ENCODE data around the gene TTC8.

Gene TTC8

DNA sequence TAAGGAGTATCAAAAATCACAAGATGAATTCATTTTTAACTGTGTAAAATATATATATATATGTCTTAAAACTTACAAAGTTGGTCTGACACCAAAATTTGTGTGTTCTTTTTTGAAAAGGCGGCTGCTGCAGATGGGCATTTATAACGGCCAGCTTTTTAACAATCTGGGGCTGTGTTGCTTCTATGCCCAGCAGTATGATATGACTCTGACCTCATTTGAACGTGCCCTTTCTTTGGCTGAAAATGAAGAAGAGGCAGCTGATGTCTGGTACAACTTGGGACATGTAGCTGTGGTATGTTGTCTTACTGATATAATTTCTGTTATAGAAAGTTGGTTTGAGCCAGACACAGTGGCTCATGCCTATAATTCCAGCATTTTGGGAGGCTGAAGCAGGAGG is 47.0 kb downstream of the TTC8 start:
- no peak for DNase-seq

DNA sequence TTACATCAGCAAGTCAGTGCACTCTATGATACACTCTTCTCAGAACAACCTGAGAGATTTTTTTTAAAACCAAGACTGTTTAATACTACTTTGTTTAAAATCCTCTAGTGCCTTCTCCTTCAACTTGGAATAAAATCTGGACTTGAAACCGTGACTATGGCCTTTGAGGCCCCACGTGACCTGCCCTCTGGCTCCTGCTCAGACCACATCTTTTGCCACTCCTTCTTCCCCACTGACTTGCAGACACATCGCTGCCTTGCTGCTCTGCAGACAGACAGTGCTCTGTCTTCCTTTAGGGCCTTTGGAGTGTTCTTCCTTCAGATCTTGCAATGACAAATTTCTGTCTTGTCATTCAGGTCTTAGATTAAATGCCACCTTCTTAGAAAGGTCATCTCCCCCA is 48.5 kb downstream of the TTC8 start:
- DNase-seq: no peak

DNA sequence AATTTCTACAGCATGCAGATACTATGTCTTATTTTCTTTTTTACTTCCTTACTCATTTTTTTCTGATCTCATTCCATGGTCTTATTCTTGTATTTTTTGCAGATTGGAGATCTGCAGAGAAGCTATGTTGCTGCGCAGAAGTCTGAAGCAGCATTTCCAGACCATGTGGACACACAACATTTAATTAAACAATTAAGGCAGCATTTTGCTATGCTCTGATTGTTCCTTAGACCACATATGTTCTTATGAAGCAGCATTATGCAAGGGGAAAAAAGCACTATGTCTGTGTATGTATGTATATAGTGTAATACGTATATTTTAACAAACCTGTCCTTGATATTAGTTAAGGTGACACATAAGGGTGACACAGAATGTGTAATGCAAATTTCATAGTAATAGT is 52.7 kb downstream of the TTC8 start:
- no peak for DNase-seq

DNA sequence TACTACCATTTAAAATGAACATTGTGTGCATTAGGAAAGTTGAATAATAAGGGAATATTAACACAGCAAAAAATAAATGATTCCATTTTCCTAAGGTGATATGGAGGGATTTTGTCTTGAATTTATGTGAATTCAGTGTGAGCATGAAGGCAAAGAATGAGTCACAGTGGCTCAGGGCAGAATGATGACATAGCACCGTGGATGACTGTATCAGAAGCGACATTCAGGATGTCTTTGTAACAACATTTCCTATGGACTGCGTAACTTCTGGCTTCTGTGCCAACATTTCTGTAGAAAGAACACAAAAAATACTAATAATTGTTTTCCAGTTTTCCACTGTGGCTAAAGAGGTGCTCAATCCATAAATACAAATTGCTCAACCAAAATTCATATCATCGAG is 54.6 kb downstream of the TTC8 start:
- no peak for DNase-seq

DNA sequence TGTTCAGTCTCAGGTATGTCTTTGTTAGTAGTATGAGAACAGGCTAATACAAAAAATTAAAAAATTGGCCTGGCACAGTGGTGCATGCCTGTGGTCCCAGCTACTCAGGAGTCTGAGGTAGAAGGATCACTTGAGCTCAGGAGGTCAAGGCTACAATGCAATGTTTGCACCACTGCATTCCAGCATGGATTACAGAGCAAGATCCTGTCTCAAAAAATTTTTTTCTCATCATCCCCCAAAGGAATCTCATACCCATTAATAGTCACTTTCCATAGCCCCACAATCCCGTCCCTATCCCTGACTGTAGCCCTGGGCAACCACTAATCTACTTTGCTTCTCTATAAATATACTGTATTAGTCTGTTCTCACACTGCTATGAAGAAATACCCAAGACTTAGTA is 57.8 kb downstream of the TTC8 start:
- DNase-seq: no peak

DNA sequence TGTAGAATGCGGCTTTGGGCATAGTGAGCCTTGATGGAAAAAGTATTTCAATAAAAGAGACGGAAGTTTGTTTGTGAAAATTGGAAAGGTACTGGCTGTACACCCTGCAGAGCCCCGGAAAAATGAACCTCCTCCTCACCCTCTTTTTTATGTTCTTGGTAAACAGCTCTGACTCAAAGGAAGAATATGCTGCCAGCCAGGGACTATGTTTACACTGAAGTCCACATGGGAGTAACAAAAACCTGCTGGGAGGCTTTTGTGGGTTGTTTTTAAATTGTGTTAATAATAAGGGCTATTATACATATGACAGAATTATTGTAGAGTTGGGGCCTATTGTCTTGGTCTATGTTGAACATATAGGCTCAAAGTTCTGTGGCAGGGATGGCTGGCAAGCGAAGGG is 70.7 kb downstream of the TTC8 start:
- DNase-seq: no peak

DNA sequence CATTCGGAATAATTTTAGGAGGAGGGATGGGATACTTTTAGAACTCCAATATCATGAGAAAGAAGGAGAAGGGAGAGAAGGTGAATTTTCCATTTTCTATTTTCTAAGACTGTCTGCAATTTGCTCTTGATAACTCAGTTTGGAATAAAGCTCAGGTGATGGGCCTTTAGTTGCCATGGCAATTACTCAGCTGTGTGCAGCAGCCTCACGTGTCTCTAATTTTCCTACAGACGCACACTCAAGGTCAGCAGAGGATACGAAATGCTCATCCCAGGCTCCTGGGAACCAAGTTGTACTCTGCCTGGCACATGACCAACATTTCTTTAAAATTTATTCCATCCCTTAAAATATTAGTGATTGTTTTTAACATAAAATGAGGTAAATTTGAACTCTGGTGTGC is 76.7 kb downstream of the TTC8 start:
- DNase-seq: no peak

DNA sequence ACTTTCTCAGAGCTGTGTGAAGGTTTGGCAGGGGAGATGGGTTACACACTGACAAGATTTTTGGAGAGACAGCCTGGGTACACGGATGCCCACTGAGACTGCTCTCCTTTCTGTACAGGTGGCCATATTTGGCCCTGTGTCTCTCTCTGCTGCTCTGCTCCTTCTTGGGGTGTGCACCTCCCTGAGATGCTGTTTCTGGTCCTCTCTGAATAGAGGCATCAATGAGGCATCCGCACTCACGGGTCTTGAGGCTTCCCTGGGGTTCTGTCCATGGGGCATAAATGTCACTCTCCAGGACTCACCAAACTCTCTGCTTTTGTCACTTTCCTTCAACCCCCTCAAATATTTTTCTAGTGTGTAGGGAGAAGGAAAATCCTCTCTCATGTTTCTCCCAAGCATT is 77.5 kb downstream of the TTC8 start:
- no peak for DNase-seq

DNA sequence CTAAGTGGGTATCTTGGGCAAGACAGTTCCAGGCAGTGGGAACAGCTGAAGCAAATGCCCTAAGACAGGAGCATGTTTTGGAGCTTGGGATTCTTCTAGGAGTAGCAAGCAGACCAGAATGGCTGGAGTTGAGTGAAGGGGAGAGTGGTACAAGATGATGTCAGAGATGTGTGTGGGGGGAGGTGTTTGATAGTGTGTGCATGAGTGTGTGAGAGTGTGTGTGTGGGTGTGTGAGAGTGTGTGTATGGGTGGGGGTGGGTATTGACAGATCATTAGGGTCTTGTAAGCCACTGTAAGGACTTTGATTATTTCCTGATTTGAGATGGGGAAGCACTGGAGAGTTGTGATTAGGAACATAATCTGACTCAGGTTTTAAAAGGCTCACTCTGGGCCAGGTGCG is 78.4 kb downstream of the TTC8 start:
- no peak for DNase-seq

DNA sequence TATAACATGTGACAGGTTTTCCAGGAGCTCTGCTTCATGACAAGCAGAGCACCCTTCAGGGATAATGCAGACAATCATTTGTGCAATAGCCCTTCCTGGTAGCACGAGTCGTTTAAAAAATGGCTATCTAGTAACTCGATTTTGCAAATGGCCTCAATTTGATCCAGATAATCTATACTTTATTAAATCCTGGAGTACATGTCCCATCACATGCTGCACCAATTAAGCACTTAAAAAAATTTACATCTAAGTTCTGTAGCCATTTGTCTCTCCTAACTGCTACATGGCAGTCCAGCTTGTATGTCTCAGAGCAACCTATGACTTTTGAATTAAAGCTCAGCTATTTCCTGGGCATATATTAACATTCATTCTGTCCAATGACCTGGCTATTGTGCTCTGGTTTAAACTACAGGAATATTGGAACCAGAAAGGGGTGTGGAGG is 79.8 kb downstream of the TTC8 start:
- no peak for DNase-seq

DNA sequence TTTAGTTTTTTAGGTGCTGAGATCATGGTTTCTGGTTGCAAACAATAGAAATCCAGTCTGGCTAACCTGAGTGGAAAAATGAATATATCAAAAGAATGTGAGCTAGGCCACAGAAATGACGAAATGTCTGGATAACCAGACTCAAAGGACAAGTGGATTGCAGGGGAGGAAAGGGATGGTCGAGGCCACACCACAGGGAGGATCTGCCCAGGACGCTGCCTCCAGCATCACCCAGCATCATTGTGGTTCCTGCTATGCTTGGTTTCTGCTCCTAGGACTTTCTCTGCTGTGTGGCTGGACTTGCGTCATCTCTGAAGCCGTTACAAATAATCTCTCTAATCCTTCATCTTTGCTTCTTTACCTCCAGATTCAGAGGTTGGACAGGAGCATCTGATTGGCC is 80.4 kb downstream of the TTC8 start:
- DNase-seq: no peak

DNA sequence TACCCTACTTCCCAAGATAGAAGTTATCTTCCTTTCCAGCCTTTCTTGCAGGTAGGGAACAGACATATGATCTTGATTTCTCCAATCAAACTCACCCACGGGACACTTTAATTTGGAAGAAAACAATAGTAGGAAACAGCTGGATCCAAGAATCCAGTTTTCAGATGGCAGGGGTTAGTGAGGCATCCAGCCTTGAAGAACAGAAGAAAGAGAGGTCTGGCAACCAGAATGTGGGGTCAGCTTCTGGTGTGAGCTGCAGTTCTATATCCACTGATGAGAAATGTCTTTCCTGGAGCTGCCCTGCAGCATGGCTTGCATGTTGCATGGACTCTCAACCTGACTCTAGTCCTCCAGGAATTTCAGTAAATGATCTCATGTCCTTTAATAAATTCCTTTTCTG is 83.8 kb downstream of the TTC8 start:
- no peak for DNase-seq

DNA sequence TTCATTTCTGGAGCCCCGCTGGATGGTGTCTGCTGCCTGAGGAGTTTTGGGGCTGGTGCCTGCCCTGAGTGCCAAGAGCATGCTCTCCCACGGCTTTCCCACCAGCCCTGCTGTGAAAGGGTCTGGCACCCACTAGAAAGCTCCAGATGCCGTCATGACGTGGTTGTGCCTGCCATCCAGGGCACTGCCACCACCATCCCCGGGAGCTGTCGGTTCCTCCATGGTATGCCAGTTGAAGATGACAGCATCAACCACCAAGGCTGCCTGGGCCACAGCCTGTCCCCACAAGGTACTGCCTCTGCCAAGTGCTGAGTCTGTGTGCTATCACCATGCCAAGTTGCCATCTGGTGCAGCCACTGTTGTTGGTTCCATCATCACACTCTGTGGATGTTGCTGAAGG is 85.9 kb downstream of the TTC8 start:
- no peak for DNase-seq

DNA sequence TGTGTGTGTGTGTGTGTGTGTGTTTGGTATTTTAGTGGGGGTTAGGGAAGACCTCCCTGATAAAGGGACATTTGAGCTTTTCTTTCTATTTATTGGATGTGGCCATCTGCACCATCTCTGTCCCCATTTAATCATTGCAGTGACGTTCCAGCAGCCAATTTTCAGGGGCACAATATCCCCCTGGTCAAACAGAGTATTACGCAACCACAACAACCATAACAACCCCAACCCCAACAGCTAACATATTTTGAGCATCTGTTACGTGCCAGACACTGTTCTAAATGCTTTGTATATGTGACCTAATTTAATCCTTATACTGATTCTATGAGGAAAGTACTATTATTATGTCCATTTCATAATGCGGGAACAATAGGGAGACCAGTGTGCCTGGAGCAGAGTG is 87.4 kb downstream of the TTC8 start:
- no peak for DNase-seq

DNA sequence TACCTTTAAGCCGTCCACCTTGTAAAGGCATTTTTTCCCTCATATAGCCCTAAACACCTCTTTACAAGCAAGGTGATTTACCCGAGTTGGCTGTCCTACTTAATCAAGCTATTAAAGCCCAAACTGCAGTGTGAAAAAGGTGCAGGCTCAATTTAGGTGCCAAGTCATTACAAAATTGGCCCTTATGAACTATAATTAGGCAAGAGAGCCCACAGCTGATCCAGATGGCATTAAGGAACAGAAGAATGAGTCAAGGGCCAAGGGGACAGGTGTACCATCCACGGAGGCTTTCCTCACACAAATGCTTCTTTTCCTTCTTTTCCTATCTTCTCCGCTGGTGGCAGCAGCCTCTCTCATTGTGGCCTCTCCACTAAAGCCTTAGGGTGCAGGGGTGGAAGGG is 90.5 kb downstream of the TTC8 start:
- DNase-seq: no peak

DNA sequence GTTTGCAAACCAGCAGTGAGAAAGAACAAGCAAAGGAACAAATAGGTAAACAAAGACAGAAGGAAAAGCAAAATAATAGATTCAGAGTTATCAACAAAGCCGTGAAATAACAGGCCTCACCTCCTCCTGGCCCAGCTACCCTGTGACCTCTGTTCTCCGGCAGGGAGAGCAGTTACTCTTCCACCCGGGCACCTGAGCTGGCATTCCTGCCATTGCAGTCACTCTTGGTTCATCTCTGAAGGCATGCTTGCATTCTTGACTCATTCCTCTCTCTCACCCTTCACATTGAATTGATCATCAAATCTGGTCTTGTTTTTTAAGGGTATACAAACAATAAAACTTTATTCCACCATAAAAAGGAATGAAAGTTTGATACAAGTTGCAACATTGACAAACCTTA is 95.1 kb downstream of the TTC8 start:
- DNase-seq: no peak
